GM12801 (cell line): ENCODE results near the gene GAB4.

Experiments used
- TF ChIP-seq, protein P1 (sequence below): IDR thresholded peaks from one replicate; pipeline ENCODE4 v1.5.1; 2011; ENCODE audit warnings: control low read depth; ENCODE audit not compliant: insufficient read length; ENCODE audit errors: extremely low read depth

The GAB4 gene

DNA sequence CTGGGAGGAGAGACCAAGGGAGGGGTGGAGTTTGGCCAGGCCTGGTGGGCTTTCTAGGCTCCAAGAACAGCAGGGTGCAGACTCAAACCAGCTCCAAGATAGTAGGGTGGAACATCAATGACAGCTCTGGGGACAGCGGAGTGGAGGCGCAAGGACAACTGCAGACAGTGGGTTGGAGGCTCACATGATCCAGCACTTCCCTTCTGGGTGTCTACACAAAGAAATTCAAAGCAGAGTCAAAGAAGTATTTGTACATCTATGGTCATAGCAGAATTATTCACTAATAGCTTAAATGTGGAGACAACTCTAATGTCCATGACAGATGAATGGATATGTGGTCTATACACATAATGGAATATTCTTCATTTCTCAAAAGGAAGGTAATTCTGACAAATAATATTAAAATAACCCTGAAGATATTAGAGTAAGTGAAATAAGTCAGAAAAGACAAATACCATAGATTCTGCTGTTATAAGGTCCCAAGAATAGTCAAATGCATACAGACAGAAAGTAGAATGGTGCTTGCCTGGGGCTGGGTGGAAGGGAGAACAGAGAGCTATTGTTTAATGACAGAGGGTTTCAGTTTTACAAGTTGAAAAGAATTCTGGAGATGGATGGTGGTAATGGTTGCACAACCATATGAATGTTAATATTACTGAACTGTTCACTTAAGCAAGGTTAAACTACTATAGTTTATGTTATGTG, 5.5 kb upstream of the GAB4 start:
- TF ChIP-seq, protein P1, sequence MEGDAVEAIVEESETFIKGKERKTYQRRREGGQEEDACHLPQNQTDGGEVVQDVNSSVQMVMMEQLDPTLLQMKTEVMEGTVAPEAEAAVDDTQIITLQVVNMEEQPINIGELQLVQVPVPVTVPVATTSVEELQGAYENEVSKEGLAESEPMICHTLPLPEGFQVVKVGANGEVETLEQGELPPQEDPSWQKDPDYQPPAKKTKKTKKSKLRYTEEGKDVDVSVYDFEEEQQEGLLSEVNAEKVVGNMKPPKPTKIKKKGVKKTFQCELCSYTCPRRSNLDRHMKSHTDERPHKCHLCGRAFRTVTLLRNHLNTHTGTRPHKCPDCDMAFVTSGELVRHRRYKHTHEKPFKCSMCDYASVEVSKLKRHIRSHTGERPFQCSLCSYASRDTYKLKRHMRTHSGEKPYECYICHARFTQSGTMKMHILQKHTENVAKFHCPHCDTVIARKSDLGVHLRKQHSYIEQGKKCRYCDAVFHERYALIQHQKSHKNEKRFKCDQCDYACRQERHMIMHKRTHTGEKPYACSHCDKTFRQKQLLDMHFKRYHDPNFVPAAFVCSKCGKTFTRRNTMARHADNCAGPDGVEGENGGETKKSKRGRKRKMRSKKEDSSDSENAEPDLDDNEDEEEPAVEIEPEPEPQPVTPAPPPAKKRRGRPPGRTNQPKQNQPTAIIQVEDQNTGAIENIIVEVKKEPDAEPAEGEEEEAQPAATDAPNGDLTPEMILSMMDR = no peak

DNA sequence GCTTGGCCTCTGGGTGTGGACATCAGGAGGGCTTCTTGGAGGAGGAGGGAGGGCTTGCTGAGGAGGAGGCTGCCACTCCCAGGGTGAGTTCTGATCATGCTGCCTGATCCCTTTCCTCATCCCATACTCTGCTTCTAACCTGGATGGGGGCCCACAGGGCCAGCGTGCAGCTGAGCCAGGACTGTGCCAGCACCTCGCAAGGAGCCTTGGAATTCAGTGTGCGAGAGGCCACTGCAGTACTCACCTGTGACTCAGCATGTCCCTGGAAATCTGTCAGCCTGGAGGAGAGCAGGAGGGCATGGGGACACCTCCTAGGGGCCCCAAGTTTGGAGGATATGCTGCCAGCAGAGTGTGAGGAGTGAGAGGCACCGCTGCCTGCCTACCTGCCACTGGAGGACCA, 4.2 kb upstream of the GAB4 start:
- TF ChIP-seq, protein P1 = no peak

DNA sequence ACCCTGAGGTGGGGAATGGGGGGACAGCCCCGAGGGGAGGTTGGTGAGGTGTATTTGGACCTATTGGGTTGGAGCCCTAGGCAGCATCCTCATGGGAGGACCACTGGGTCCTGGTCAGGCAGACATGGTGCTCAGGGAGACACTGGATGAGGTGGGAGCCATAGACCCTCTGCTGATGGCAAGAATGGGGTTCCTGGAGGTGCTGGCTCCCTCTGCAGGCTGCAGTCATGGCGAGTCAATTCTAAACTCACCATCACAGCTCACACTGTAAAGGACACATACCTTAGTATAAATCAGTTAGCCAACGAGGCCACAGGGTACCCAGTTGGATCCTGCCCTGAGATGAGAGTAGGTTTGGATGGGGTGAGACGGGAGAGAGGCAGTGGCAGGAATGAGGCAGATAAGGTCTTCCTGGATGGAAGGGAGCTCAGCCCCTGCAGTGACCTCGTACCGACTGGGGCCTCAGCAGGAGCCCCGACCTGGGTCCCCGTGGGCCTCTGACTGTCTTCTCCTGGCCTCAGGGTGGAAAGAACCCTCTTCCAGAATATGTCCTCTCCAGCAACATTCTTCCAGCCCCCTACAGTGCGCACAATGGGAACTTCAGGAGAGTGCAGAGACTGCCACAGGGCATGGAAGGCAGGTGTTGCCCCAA, 1.7 kb upstream of the GAB4 start:
- TF ChIP-seq, protein P1 = no peak

DNA sequence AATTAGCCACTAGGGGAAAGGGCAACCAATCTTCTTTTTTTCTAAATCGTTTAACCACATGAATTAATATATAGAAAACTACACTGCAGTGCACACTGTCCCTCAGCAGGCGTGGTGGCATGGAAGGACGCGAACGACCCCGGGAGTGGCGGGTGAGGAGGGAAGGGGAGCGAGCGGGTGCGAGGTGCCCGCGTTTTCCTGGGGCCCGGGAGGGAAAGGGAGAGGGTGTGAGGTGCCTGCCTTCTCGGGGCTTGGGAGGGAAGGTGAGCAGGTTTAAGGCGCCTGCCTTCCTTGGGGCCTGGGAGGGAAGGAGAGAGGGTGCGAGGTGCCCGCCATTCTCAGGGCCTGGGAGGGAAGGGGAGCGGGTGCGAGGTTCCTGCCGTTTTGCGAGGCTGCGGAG, 765 bp downstream of the GAB4 start:
- TF ChIP-seq, protein P1 = no peak

DNA sequence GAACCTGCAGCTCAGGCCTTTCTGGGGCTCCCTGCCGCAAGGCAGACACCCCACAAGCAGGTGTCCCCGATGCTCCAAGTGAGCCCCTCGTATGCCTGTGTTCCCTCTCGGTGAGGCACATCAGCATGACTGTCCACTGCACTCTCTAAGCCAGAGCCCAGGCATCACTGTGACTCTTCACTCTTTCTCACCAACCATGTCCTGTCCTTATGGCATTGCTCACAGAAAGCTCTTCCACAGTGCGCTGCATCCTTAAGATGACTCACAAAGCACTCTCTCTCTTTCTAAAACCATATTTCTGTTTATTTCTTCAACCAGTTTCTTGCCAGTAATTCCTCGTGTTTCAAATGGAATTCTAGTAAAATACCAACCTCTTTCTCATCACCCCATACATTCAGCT, 18.1 kb downstream of the GAB4 start:
- TF ChIP-seq, protein P1 = no peak

DNA sequence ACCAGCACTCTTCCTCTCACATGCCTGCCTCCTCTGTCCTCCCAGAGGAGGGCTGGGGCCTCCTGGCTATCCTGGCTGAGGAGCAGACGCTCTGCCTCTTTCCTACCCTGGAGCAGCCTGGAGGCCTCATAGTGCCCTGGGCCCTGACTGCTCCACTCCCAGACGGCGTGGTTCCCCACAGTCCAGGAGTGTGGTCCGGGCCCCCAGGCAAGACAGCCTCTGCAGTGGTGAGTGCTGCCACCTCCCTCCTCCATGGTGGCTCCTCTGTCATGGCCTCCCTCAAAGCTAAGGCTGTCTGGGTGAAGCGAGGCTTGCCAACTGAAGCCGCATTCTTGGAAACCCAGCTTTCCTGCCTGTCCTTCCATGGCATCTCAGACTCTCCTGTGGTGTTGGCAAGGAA, 19.8 kb downstream of the GAB4 start:
- TF ChIP-seq, protein P1 = no peak

DNA sequence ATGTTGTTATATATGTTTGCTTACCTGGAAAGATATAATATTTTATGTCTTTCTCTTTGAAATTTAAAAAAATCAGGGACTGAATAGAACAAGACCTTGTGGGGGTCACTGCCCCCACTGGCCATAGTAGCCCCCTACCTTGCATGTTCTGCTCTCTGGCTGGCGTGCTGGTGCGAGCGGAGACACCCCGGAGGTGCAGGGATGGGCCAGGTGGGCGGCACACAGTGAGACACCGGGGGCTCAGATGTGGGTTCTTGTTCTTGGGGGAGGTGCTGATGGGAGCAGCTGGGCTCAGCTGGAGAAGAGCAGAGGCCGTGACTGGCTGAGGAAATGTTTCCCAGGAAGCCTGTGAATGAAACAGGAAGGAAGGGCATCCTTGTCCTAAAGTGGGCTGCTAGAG, 20.2 kb downstream of the GAB4 start:
- TF ChIP-seq, protein P1 = no peak
